Measurements from ENCODE around the gene FRMPD4. TPM values are rescaled to one million over a fixed set of nuclear protein-coding genes. Genes with fewer than 3 reads are reported as not detected.

FRMPD4 gene
- total RNA-seq, 1 donor from 2014 or later, result 1.7 TPM

DNA sequence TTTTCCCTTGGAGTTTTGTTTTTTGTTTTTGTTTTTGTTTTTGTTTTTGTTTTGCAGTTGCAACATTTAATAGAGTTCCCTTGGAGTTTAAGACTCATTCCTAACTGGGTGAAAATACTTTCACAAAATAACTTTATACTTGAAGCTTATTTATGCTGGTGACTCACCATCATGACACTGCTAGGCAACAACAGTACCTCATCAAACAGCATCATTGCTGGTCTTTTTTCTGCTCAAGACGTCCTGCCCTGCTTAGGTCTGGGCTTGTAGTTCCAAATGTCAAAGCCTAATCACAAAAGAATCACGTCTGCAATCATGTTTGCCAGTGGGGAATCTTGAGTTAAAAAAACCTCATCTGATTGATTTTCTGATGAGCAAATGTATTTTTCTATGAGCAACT, 547.3 kb downstream of the FRMPD4 start:
- no peak overlapping the region for H3K27ac Mint-ChIP-seq (ENCODE audit: unreplicated experiment)
- no peaks in the 10 kb centered on the region for H3K9me3 Mint-ChIP-seq (ENCODE audit: unreplicated experiment)
- H3K4me3 Mint-ChIP-seq (ENCODE audit: unreplicated experiment), result no peak overlapping the region
- DNase-seq (ENCODE audit: extremely low spot score, unreplicated experiment), result no peak
- peaks cover 1% of the 10 kb centered on the region for H3K36me3 Mint-ChIP-seq (ENCODE audit: unreplicated experiment)
- peaks cover 1% of the 10 kb centered on the region for H3K4me1 Mint-ChIP-seq (ENCODE audit: unreplicated experiment)
- H3K27me3 Mint-ChIP-seq (ENCODE audit: unreplicated experiment), result no peaks in the 10 kb centered on the region
- TF ChIP-seq, protein P1, sequence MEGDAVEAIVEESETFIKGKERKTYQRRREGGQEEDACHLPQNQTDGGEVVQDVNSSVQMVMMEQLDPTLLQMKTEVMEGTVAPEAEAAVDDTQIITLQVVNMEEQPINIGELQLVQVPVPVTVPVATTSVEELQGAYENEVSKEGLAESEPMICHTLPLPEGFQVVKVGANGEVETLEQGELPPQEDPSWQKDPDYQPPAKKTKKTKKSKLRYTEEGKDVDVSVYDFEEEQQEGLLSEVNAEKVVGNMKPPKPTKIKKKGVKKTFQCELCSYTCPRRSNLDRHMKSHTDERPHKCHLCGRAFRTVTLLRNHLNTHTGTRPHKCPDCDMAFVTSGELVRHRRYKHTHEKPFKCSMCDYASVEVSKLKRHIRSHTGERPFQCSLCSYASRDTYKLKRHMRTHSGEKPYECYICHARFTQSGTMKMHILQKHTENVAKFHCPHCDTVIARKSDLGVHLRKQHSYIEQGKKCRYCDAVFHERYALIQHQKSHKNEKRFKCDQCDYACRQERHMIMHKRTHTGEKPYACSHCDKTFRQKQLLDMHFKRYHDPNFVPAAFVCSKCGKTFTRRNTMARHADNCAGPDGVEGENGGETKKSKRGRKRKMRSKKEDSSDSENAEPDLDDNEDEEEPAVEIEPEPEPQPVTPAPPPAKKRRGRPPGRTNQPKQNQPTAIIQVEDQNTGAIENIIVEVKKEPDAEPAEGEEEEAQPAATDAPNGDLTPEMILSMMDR (IDR thresholded peaks at IDR 0.05), result no peak

DNA sequence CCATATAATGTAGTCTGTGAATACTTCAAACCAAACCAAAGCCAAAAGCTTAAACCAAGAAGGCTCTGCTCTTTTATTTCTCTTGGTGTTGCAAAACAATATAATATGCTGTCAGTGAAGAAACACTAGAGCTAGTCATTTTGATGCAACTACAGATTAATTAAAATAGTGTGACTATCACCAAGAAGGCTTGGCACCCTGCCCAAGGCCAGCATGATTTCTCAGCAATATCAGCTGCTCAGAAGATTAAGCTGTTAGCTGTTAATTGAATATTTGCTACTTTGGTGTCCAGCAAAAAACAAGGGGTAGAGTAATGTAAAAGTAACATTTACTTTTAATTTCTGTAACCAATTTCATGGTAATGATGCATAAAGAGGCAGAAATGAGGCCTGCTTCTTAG, 548.1 kb downstream of the FRMPD4 start:
- Mint-ChIP-seq H3K9me3 (ENCODE audit: unreplicated experiment) (no peaks in the 10 kb centered on the region), H3K27ac (ENCODE audit: unreplicated experiment) (no peak overlapping the region), H3K4me3 (ENCODE audit: unreplicated experiment) (no peak overlapping the region), H3K4me1 (ENCODE audit: unreplicated experiment) (peaks cover 1% of the 10 kb centered on the region), H3K27me3 (ENCODE audit: unreplicated experiment) (no peaks in the 10 kb centered on the region), H3K36me3 (ENCODE audit: unreplicated experiment) (peaks cover 1% of the 10 kb centered on the region)
- TF ChIP-seq, protein P1 (IDR thresholded peaks at IDR 0.05), result no peak
- DNase-seq (ENCODE audit: extremely low spot score, unreplicated experiment), result no peak

DNA sequence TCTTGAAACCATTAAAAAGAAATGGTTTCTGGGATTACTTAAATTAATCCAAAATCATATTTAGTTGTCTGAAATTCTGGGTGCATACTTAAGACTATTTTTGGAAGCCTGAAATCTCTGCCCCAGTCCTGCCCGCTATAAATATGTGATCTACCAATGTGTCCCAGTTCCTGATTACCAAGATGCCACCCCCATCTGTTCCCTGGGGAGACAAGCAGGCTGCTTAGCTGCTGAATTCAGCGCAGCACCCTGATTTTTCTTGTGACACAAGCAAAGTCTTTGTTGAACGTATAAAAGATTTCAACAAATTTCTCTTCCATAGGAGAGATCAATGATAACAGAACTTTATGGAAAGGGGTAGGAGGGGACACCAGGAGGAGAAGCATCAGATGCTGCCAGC, 552.4 kb downstream of the FRMPD4 start:
- no peaks in the 10 kb centered on the region for H3K27me3 Mint-ChIP-seq (ENCODE audit: unreplicated experiment)
- no peak overlapping the region for H3K4me3 Mint-ChIP-seq (ENCODE audit: unreplicated experiment)
- no peak overlapping the region for H3K27ac Mint-ChIP-seq (ENCODE audit: unreplicated experiment)
- H3K9me3 Mint-ChIP-seq (ENCODE audit: unreplicated experiment), result no peaks in the 10 kb centered on the region
- TF ChIP-seq, protein P1 (IDR thresholded peaks at IDR 0.05), result no peak
- no peaks in the 10 kb centered on the region for H3K36me3 Mint-ChIP-seq (ENCODE audit: unreplicated experiment)
- no peaks in the 10 kb centered on the region for H3K4me1 Mint-ChIP-seq (ENCODE audit: unreplicated experiment)
- DNase-seq (ENCODE audit: extremely low spot score, unreplicated experiment), result no peak

DNA sequence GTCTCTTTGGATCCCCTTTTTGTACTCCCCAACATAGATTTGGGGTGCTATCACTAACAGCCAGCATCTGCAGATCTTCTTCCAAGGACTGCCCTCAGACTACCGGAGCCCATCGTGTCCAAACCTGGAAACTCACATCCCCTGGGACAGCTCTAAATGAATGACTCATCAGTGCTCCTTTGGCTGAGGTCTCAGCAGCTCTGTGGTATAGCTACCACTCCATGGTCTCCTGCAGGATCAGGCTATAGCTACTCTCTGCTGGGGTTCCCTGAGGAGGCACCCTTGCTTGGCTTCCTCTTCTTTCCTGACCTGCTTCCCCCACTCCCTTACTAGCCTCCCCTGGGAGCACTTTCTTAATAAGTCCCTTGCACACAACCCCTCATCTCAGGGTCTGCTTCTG, 555.5 kb downstream of the FRMPD4 start:
- H3K27ac Mint-ChIP-seq (ENCODE audit: unreplicated experiment), result no peak overlapping the region
- no peak overlapping the region for H3K4me3 Mint-ChIP-seq (ENCODE audit: unreplicated experiment)
- DNase-seq (ENCODE audit: extremely low spot score, unreplicated experiment), result no peak
- TF ChIP-seq, protein P1 (IDR thresholded peaks at IDR 0.05), result no peak
- no peaks in the 10 kb centered on the region for H3K27me3 Mint-ChIP-seq (ENCODE audit: unreplicated experiment)
- H3K4me1 Mint-ChIP-seq (ENCODE audit: unreplicated experiment), result no peaks in the 10 kb centered on the region
- no peaks in the 10 kb centered on the region for H3K36me3 Mint-ChIP-seq (ENCODE audit: unreplicated experiment)
- H3K9me3 Mint-ChIP-seq (ENCODE audit: unreplicated experiment), result no peaks in the 10 kb centered on the region

DNA sequence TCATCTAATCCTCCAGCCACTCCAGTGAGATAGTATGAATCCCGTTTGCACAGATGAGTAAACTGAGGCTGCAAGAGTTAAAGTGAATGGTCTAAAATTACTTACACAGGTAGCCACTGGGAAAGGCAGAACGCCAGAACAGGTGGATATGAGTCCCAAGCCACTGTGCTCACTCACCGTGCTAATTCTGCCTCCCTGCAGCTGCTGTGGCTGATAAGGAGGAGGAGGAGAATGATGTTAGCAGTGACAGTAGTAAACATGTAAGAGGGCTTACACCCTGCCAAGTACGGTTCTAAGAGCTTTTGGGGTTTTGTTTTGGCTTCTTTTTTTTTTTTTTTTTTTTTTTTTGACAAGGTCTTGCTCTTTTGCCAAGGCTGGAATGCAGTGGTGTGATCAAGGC, 562.5 kb downstream of the FRMPD4 start:
- H3K36me3 Mint-ChIP-seq (ENCODE audit: unreplicated experiment), result no peaks in the 10 kb centered on the region
- DNase-seq (ENCODE audit: extremely low spot score, unreplicated experiment), result no peak
- H3K4me3 Mint-ChIP-seq (ENCODE audit: unreplicated experiment), result no peak overlapping the region
- no peaks in the 10 kb centered on the region for H3K9me3 Mint-ChIP-seq (ENCODE audit: unreplicated experiment)
- H3K4me1 Mint-ChIP-seq (ENCODE audit: unreplicated experiment), result no peaks in the 10 kb centered on the region
- H3K27ac Mint-ChIP-seq (ENCODE audit: unreplicated experiment), result no peak overlapping the region
- peaks cover 10% of the 10 kb centered on the region for H3K27me3 Mint-ChIP-seq (ENCODE audit: unreplicated experiment)
- TF ChIP-seq, protein P1 (IDR thresholded peaks at IDR 0.05), result no peak

Measured in osteocyte (in vitro differentiated cells).